Caco-2 (cell line): ENCODE data around the gene RASGRF2. TPM values are rescaled to one million over a fixed set of nuclear protein-coding genes. Genes with fewer than 3 reads are reported as not detected.

ENCODE experiments used
- BruUV-seq: library from RNA; stranded (reverse); fragments of 400-500 nt; replicated peaks from 2 replicates; lab custom pipeline; 2021; lab: Mats Ljungman, UMichigan
- CTCF ChIA-PET: fragments of 300-600 bp; sonication (Branson Sonifier 250); formaldehyde crosslinking; loops from one replicate; lab custom pipeline; 2022; ENCODE audit warnings: antibody characterized with exemption; lab: Charles Lee
- POLR2A ChIA-PET: fragments of 300-600 bp; sonication (Branson Sonifier 250); formaldehyde crosslinking; loops from one replicate; lab custom pipeline; 2022; ENCODE audit warnings: antibody characterized with exemption; lab: Charles Lee
- DNase-seq, 2 experiments: peaks; one replicate each; pipeline versions ENCODE4 v3.0.0 to v3.0.0-alpha.2; 2020 to 2022
- H3K27me3 ChIP-seq: replicated peaks from 2 replicates; pipeline ENCODE4 v1.6.0; 2011; ENCODE audit warnings: low read length; ENCODE audit not compliant: control insufficient read depth, insufficient read depth
- H3K36me3 ChIP-seq: 2 replicates; pipeline ENCODE4 v1.5.1; 2011; ENCODE audit warnings: low read length; ENCODE audit not compliant: control insufficient read depth, insufficient read depth
- H3K4me1 ChIP-seq: fragments of 250-450 bp; sonication (Bioruptor Pico); 2 replicates; pipeline ENCODE4 v1.5.1; 2020; ENCODE audit warnings: mild to moderate bottlenecking
- H3K4me3 ChIP-seq: 2 replicates; pipeline ENCODE4 v1.5.1; 2011; ENCODE audit warnings: low read depth, mild to moderate bottlenecking, control low read depth, low read length
- H3K9me3 ChIP-seq: fragments of 250-450 bp; sonication (Bioruptor Pico); 2 replicates; pipeline ENCODE4 v1.5.1; 2020; ENCODE audit warnings: mild to moderate bottlenecking, moderate library complexity
- H3K27ac Mint-ChIP-seq: one replicate; pipeline ENCODE4 v1.8.0; 2022; ENCODE audit warnings: mixed read lengths; ENCODE audit not compliant: unreplicated experiment
- H3K27me3 Mint-ChIP-seq: one replicate; pipeline ENCODE4 v1.8.0; 2022; ENCODE audit warnings: mixed read lengths; ENCODE audit not compliant: insufficient read depth, unreplicated experiment
- H3K36me3 Mint-ChIP-seq: one replicate; pipeline ENCODE4 v1.8.0; 2022; ENCODE audit warnings: mild to moderate bottlenecking, mixed read lengths; ENCODE audit not compliant: insufficient read depth, unreplicated experiment
- H3K4me1 Mint-ChIP-seq: one replicate; pipeline ENCODE4 v1.8.0; 2022; ENCODE audit warnings: low read depth, mixed read lengths; ENCODE audit not compliant: unreplicated experiment
- H3K4me3 Mint-ChIP-seq: one replicate; pipeline ENCODE4 v1.8.0; 2022; ENCODE audit warnings: mild to moderate bottlenecking, moderate library complexity, mixed read lengths; ENCODE audit not compliant: unreplicated experiment
- H3K9me3 Mint-ChIP-seq: one replicate; pipeline ENCODE4 v1.8.0; 2022; ENCODE audit warnings: mixed read lengths; ENCODE audit not compliant: unreplicated experiment
- CTCF ChIP-seq, 2 experiments: fragments of 200-600 bp in 1 of 2; IDR thresholded peaks; 1 replicate in 1 of 2; 2 replicates in 1 of 2; pipeline versions ENCODE4 v1.5.1 to v1.8.0; 2011 to 2022; ENCODE audit warnings: antibody characterized with exemption in 1 of 2, control low read depth in 1 of 2, inconsistent platforms in 1 of 2, low read depth in 1 of 2, low read length in 1 of 2, mild to moderate bottlenecking in 1 of 2, moderate library complexity in 1 of 2; ENCODE audit not compliant: insufficient read depth in 1 of 2, severe bottlenecking in 1 of 2, unreplicated experiment in 1 of 2
- intact Hi-C: fragments of 100-400 bp; cut with micrococcal nuclease; formaldehyde crosslinking; loops from one replicate; pipeline ENCODE4 v1.10.0; 2022; ENCODE audit not compliant: unreplicated experiment
- total RNA-seq: library from RNA; stranded (reverse); gene quantifications from 2 replicates; pipeline ENCODE4 v1.2.3, GENCODE V29; 2022

RASGRF2 gene
- total RNA-seq, 1 experiment from 2014 or later = 23.1 TPM

DNA sequence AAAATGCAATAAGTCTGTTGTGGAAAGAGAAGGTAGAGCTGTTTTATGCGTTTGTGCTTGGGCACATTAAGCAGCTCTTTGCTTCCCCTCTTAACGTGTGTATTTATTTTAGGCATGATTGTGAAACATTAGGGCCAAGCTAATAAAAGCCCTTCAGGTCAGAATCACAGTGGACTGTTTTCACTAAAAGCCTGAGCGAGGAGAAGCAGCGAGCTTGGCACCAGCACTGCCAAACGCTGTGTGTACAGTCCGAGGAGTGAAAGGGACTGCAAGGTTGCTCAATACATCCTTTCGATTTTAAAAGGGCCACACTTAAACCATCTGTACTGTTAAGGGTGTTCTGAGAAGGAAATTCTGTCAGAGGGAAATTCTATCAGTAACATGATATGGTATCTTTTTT, 165.8 kb downstream of the RASGRF2 start:
- Histone ChIP-seq H3K9me3 (no peaks in the 10 kb centered on the region), H3K4me3 (no peak overlapping the region), H3K27me3 (no peaks in the 10 kb centered on the region), H3K36me3 (no peaks in the 10 kb centered on the region), H3K4me1 (no peaks in the 10 kb centered on the region)
- TF ChIP-seq CTCF (IDR thresholded peaks at IDR 0.05; ENCODE audit: insufficient read depth in 1 of 2, low read depth in 1 of 2, low read length in 1 of 2, severe bottlenecking in 1 of 2, unreplicated experiment in 1 of 2) = no peak
- intact Hi-C loops = no loop called here
- no peaks in the 10 kb centered on the region for H3K27me3 Mint-ChIP-seq
- no peaks in the 10 kb centered on the region for H3K4me1 Mint-ChIP-seq
- no peaks in the 10 kb centered on the region for H3K9me3 Mint-ChIP-seq
- POLR2A ChIA-PET = no interaction called here
- CTCF ChIA-PET = no interaction called here
- peaks cover 5% of the 10 kb centered on the region for H3K36me3 Mint-ChIP-seq
- no peak overlapping the region for H3K4me3 Mint-ChIP-seq
- no peak overlapping the region for H3K27ac Mint-ChIP-seq
- DNase-seq = no peak
- no TSS peak for BruUV-seq

DNA sequence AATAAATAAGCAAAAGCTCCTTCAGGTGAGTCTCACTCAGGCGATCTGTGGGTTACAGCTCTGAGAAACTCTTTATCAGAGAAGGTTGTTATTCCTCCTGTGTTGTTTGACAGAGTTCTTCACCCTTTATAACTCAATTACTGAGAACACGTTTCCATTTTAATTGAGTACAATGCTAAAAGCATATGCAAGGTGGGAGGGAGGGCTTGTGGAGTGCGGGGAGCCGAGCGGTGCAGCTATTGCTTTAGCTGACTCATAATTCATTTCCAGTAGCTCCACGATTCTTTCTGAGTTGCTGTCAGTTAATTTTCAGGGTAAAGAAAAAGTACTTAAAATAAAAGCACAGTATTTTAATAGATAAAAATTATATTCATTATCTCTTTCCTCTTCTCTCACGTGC, 168.3 kb downstream of the RASGRF2 start:
- BruUV-seq = no TSS peak
- no peaks in the 10 kb centered on the region for H3K27me3 Mint-ChIP-seq
- intact Hi-C loops = no loop called here
- H3K36me3 Mint-ChIP-seq = peaks cover 5% of the 10 kb centered on the region
- DNase-seq = no peak
- no peaks in the 10 kb centered on the region for H3K4me1 ChIP-seq
- no peak overlapping the region for H3K4me3 ChIP-seq
- no peaks in the 10 kb centered on the region for H3K36me3 ChIP-seq
- ChIA-PET POLR2A (no interaction called here), CTCF (no interaction called here)
- H3K4me3 Mint-ChIP-seq = no peak overlapping the region
- no peak for TF ChIP-seq CTCF (IDR thresholded peaks at IDR 0.05; ENCODE audit: insufficient read depth in 1 of 2, low read depth in 1 of 2, low read length in 1 of 2, severe bottlenecking in 1 of 2, unreplicated experiment in 1 of 2)
- H3K9me3 ChIP-seq = no peaks in the 10 kb centered on the region
- H3K9me3 Mint-ChIP-seq = no peaks in the 10 kb centered on the region
- H3K4me1 Mint-ChIP-seq = no peaks in the 10 kb centered on the region
- no peak overlapping the region for H3K27ac Mint-ChIP-seq
- H3K27me3 ChIP-seq = no peaks in the 10 kb centered on the region

- Mint-ChIP-seq H3K9me3 (peaks cover 13% of the 10 kb centered on the region), H3K27me3 (no peaks in the 10 kb centered on the region), H3K36me3 (no peaks in the 10 kb centered on the region), H3K4me1 (no peaks in the 10 kb centered on the region), H3K4me3 (no peak overlapping the region), H3K27ac (no peak overlapping the region)
- BruUV-seq = no TSS peak
- intact Hi-C loops = no loop called here
- POLR2A ChIA-PET = no interaction called here
- Histone ChIP-seq H3K4me1 (no peaks in the 10 kb centered on the region), H3K36me3 (no peaks in the 10 kb centered on the region), H3K27me3 (no peaks in the 10 kb centered on the region), H3K4me3 (no peak overlapping the region), H3K9me3 (no peaks in the 10 kb centered on the region)
- DNase-seq = no peak
- no peak for TF ChIP-seq CTCF (IDR thresholded peaks at IDR 0.05; ENCODE audit: insufficient read depth in 1 of 2, low read depth in 1 of 2, low read length in 1 of 2, severe bottlenecking in 1 of 2, unreplicated experiment in 1 of 2)
- CTCF ChIA-PET = no interaction called here
These were observed 172.2 kb downstream of the RASGRF2 start for GRCh38 chr5:81132381-81132780.
